Ovary (tissue), 3 donors: ENCODE data around the gene IL3RA.
"Not testable (repeated sequence)": the region's sequence is repeated elsewhere in the genome, so short reads cannot be mapped to it uniquely, and the experiment has no call there.

Experiments used
- CTCF ChIP-seq, 3 donors: fragments of 450-650 bp in 2 of 3; fragments of 200-600 bp in 1 of 3; IDR thresholded peaks; one replicate each; pipeline versions ENCODE4 v1.5.1 to v1.8.0; 2016 to 2022; ENCODE audit warnings: antibody characterized with exemption in 3 of 3, mild to moderate bottlenecking in 1 of 3
- POLR2A ChIP-seq: fragments of 450-650 bp; IDR thresholded peaks from one replicate; pipeline ENCODE4 v1.6.1; 2017; ENCODE audit warnings: antibody characterized with exemption, mild to moderate bottlenecking, moderate library complexity
- donor health status: DM: no; HTN: no; CAD: no.

DNA sequence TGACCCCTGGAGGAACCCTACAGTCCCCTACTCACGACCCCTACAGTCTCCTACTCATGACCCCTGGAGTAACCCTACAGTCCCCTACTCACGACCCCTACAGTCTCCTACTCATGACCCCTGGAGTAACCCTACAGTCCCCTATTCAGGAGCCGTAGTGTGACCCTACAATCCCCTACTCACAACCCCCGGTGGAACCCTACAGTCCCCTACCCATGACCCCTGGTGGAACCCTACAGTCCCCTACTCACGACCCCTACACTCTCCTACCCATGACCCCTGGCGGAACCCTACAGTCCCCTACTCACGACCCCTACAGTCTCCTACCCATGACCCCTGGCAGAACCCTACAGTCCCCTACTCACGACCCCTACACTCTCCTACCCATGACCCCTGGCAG, 39.0 kb upstream of the IL3RA start:
- not testable (repeated sequence) for TF ChIP-seq CTCF (IDR thresholded peaks at IDR 0.05); POLR2A
